Activated CD4-positive, alpha-beta T cell treated with anti-CD3 and anti-CD28 coated beads, Interleukin-2, amount 10 ng/mL, durations not matched to agents 7 days and 5 days (primary cell): ENCODE measurements around the gene ARID2. TPM values are rescaled to one million over a fixed set of nuclear protein-coding genes. Genes with fewer than 3 reads are reported as not detected.
A peak's percentile ranks its signal among the peaks of the same experiment; 100 is the strongest.

Source experiments
- CTCF ChIA-PET: fragments of 350-600 bp; sonication (Branson Sonifier 250); formaldehyde crosslinking; loops from one replicate; lab custom pipeline; 2021; ENCODE audit warnings: antibody characterized with exemption; lab: Charles Lee
- POLR2A ChIA-PET: fragments of 350-600 bp; sonication (Branson Sonifier 250); formaldehyde crosslinking; loops from one replicate; lab custom pipeline; 2021; ENCODE audit warnings: antibody characterized with exemption; lab: Charles Lee
- DNase-seq: peaks from one replicate; pipeline ENCODE4 v3.0.0-alpha.2; 2020
- H3K27ac Mint-ChIP-seq: one replicate; pipeline ENCODE4 v1.8.0; 2021; ENCODE audit warnings: mild to moderate bottlenecking, moderate library complexity, mixed read lengths
- H3K27me3 Mint-ChIP-seq: one replicate; pipeline ENCODE4 v1.8.0; 2021; ENCODE audit warnings: mixed read lengths
- H3K36me3 Mint-ChIP-seq: one replicate; pipeline ENCODE4 v1.8.0; 2021; ENCODE audit warnings: low read depth, mixed read lengths
- H3K4me1 Mint-ChIP-seq: one replicate; pipeline ENCODE4 v1.8.0; 2021; ENCODE audit warnings: mixed read lengths
- H3K4me3 Mint-ChIP-seq: one replicate; pipeline ENCODE4 v1.8.0; 2021; ENCODE audit warnings: mild to moderate bottlenecking, moderate library complexity, mixed read lengths
- H3K9me3 Mint-ChIP-seq: one replicate; pipeline ENCODE4 v1.8.0; 2021; ENCODE audit warnings: mixed read lengths
- total RNA-seq, 2 experiments: library from RNA; stranded (reverse); gene quantifications; one replicate each; pipeline ENCODE4 v1.2.3, GENCODE V29; 2021

Gene ARID2
- total RNA-seq, 2 experiments from 2014 or later: 46.9 to 48.8 TPM

GRCh38 chr12:45930369-45930768 is 200.9 kb downstream of the ARID2 start:
- H3K27ac Mint-ChIP-seq: no peak overlapping the region
- H3K36me3 Mint-ChIP-seq: peaks cover 50% of the 10 kb centered on the region
- H3K9me3 Mint-ChIP-seq: no peaks in the 10 kb centered on the region
- POLR2A ChIA-PET: no interaction called here
- CTCF ChIA-PET: no interaction called here
- no peaks in the 10 kb centered on the region for H3K27me3 Mint-ChIP-seq
- peaks cover 7% of the 10 kb centered on the region for H3K4me1 Mint-ChIP-seq
- no peak overlapping the region for H3K4me3 Mint-ChIP-seq
- DNase-seq: no peak

GRCh38 chr12:45933504-45933903 is 204.0 kb downstream of the ARID2 start:
- no peaks in the 10 kb centered on the region for H3K9me3 Mint-ChIP-seq
- POLR2A ChIA-PET: no interaction called here
- no peaks in the 10 kb centered on the region for H3K27me3 Mint-ChIP-seq
- DNase-seq: no peak
- peak overlapping the region; percentile 36 for H3K27ac Mint-ChIP-seq
- CTCF ChIA-PET: no interaction called here
- H3K4me3 Mint-ChIP-seq: no peak overlapping the region
- peaks cover 42% of the 10 kb centered on the region for H3K36me3 Mint-ChIP-seq
- peaks cover 9% of the 10 kb centered on the region for H3K4me1 Mint-ChIP-seq

- peaks cover 8% of the 10 kb centered on the region for H3K4me1 Mint-ChIP-seq
- no peaks in the 10 kb centered on the region for H3K9me3 Mint-ChIP-seq
- DNase-seq: no peak
- no peaks in the 10 kb centered on the region for H3K27me3 Mint-ChIP-seq
- no peak overlapping the region for H3K4me3 Mint-ChIP-seq
- H3K27ac Mint-ChIP-seq: no peak overlapping the region
- CTCF ChIA-PET: interaction anchor here (0.8 to 1.3 kb wide), 3 partner anchors 9 to 21 kb away, joined by 3 read pairs; no protein-coding TSS in a partner anchor
- POLR2A ChIA-PET: no interaction called here
- H3K36me3 Mint-ChIP-seq: peaks cover 41% of the 10 kb centered on the region
Observed at GRCh38 chr12:45934956-45935355, 205.4 kb downstream of the ARID2 start.

- peaks cover 8% of the 10 kb centered on the region for H3K4me1 Mint-ChIP-seq
- H3K36me3 Mint-ChIP-seq: peaks cover 54% of the 10 kb centered on the region
- CTCF ChIA-PET: no interaction called here
- H3K27me3 Mint-ChIP-seq: no peaks in the 10 kb centered on the region
- no peak overlapping the region for H3K4me3 Mint-ChIP-seq
- POLR2A ChIA-PET: no interaction called here
- no peak overlapping the region for H3K27ac Mint-ChIP-seq
- H3K9me3 Mint-ChIP-seq: no peaks in the 10 kb centered on the region
- no peak for DNase-seq
Observed at GRCh38 chr12:45938566-45938965, 209.1 kb downstream of the ARID2 start.

DNA sequence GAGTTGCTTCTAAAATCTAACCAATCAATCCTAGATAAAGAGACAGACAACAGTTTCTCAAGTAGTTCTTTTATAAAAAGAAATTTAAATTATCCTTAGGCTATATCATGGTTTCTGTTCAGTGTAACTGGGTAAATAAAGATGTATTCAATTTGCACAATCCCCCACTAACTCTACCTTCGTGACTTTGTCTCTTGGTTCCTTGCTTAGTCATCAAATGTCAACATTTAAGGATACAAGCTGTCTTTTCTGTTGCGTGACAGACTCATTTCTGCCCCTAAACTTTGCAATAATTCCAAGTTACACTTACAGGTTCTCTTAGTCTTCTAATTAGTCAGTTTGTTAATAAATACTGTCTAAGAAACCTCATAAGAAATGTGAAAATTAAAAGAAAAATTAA is 210.3 kb downstream of the ARID2 start:
- H3K4me3 Mint-ChIP-seq: no peak overlapping the region
- H3K4me1 Mint-ChIP-seq: peaks cover 8% of the 10 kb centered on the region
- peaks cover 64% of the 10 kb centered on the region for H3K36me3 Mint-ChIP-seq
- no peaks in the 10 kb centered on the region for H3K9me3 Mint-ChIP-seq
- ChIA-PET POLR2A (no interaction called here), CTCF (no interaction called here)
- no peak for DNase-seq
- no peaks in the 10 kb centered on the region for H3K27me3 Mint-ChIP-seq
- H3K27ac Mint-ChIP-seq: no peak overlapping the region

DNA sequence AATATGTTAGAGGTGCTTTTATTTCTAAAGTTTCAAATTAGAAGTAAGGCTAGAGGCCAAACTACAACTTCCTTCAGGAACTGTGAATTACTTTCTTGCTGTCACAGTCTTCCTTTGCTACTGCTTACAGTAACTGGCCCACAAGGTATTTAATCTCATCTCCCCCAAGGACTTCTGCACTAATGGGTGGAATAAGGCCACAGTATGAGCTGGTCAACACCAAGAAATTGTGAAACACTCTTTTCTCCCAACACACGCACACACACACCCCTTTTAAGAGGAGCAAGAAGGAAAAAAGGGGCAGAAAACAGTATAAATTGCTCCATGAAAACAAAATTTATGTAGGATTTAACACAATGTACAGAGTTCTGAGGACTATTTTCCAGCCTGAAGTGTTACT is 215.3 kb downstream of the ARID2 start:
- Mint-ChIP-seq H3K27ac (no peak overlapping the region), H3K36me3 (peaks cover 75% of the 10 kb centered on the region), H3K27me3 (no peaks in the 10 kb centered on the region), H3K4me1 (no peaks in the 10 kb centered on the region), H3K4me3 (no peak overlapping the region), H3K9me3 (no peaks in the 10 kb centered on the region)
- DNase-seq: no peak
- CTCF ChIA-PET: interaction anchor here (1.0 kb wide), 1 partner anchor 13 kb away, joined by 3 read pairs; no protein-coding TSS in a partner anchor
- POLR2A ChIA-PET: no interaction called here

GRCh38 chr12:45946435-45946834 is 216.9 kb downstream of the ARID2 start:
- no peak overlapping the region for H3K4me3 Mint-ChIP-seq
- no peak for DNase-seq
- peaks cover 69% of the 10 kb centered on the region for H3K36me3 Mint-ChIP-seq
- ChIA-PET POLR2A (no interaction called here), CTCF (interaction anchor here (0.7 to 1.5 kb wide), 2 partner anchors 10 to 15 kb away, joined by 3 to 4 read pairs; no protein-coding TSS in a partner anchor)
- no peak overlapping the region for H3K27ac Mint-ChIP-seq
- no peaks in the 10 kb centered on the region for H3K9me3 Mint-ChIP-seq
- no peaks in the 10 kb centered on the region for H3K4me1 Mint-ChIP-seq
- H3K27me3 Mint-ChIP-seq: no peaks in the 10 kb centered on the region

- no peak overlapping the region for H3K27ac Mint-ChIP-seq
- CTCF ChIA-PET: interaction anchor here (0.7 to 1.0 kb wide), 2 partner anchors 12 to 1910 kb away, joined by 3 read pairs; no protein-coding TSS in a partner anchor
Observed at GRCh38 chr12:45948546-45948945, 219.0 kb downstream of the ARID2 start.

More at GRCh38 chr12:45948546-45948945, 219.0 kb downstream of the ARID2 start:
- no peaks in the 10 kb centered on the region for H3K4me1 Mint-ChIP-seq
- H3K9me3 Mint-ChIP-seq: no peaks in the 10 kb centered on the region
- no peak overlapping the region for H3K4me3 Mint-ChIP-seq
- no peak for DNase-seq
- H3K36me3 Mint-ChIP-seq: peaks cover 51% of the 10 kb centered on the region
- POLR2A ChIA-PET: no interaction called here
- no peaks in the 10 kb centered on the region for H3K27me3 Mint-ChIP-seq
